OCI-LY7 (cell line): ENCODE measurements around the gene ASH1L. TPM values are rescaled to one million over a fixed set of nuclear protein-coding genes. Genes with fewer than 3 reads are reported as not detected.
"Not testable (repeated sequence)": the region's sequence is repeated elsewhere in the genome, so short reads cannot be mapped to it uniquely, and the experiment has no call there.

Experiments used
- BruUV-seq: library from RNA; stranded (reverse); fragments of 400-500 nt; replicated peaks from 2 replicates; lab custom pipeline; 2021; lab: Mats Ljungman, UMichigan
- CTCF ChIA-PET: fragments of 300-600 bp; sonication (Branson Sonifier 250); formaldehyde crosslinking; loops from one replicate; lab custom pipeline; 2022; ENCODE audit warnings: antibody characterized with exemption; ENCODE audit not compliant: unreplicated experiment; lab: Charles Lee
- POLR2A ChIA-PET: fragments of 300-600 bp; sonication (Branson Sonifier 250); formaldehyde crosslinking; loops from one replicate; lab custom pipeline; 2022; ENCODE audit warnings: antibody characterized with exemption; lab: Charles Lee
- DNase-seq: peaks from one replicate; pipeline ENCODE4 v3.0.0-alpha.2; 2015; ENCODE audit warnings: low spot score
- H2AFZ ChIP-seq: fragments of 200-600 bp; sonication (generic), shearing (Covaris generic); 2 replicates; pipeline ENCODE4 v1.6.1; 2014; ENCODE audit warnings: mild to moderate bottlenecking, antibody characterized with exemption, low read length, moderate library complexity
- H3K27ac ChIP-seq: fragments of 200-600 bp; sonication (generic); 2 replicates; pipeline ENCODE4 v1.5.1; 2014; ENCODE audit warnings: mixed run types, low read depth, mild to moderate bottlenecking, moderate library complexity, low read length, inconsistent platforms; ENCODE audit not compliant: poor library complexity, severe bottlenecking
- H3K36me3 ChIP-seq: fragments of 200-600 bp; sonication (generic); 2 replicates; pipeline ENCODE4 v1.6.1; 2014; ENCODE audit warnings: mild to moderate bottlenecking, antibody characterized with exemption, low read length, moderate library complexity, mixed read lengths; ENCODE audit not compliant: insufficient read depth
- H3K4me1 ChIP-seq: fragments of 200-600 bp; sonication (generic); 2 replicates; pipeline ENCODE4 v1.5.1; 2014; ENCODE audit warnings: mild to moderate bottlenecking, low read length; ENCODE audit not compliant: insufficient read depth, poor library complexity, severe bottlenecking
- H3K4me2 ChIP-seq: fragments of 200-600 bp; sonication (generic); 2 replicates; pipeline ENCODE4 v1.6.1; 2014; ENCODE audit warnings: mild to moderate bottlenecking, low read length
- H3K4me3 ChIP-seq: fragments of 200-600 bp; sonication (generic); 2 replicates; pipeline ENCODE4 v1.5.1; 2014; ENCODE audit warnings: mild to moderate bottlenecking, low read depth, low read length; ENCODE audit not compliant: poor library complexity, severe bottlenecking
- H3K79me2 ChIP-seq: fragments of 200-600 bp; sonication (generic); 2 replicates; pipeline ENCODE4 v1.6.1; 2016; ENCODE audit warnings: low read depth, mild to moderate bottlenecking, low read length, moderate library complexity, mixed read lengths; ENCODE audit not compliant: insufficient read depth
- H3K9me2 ChIP-seq: fragments of 200-600 bp; sonication (generic); 2 replicates; pipeline ENCODE4 v1.6.1; 2016; ENCODE audit warnings: mild to moderate bottlenecking, low read length, mixed read lengths; ENCODE audit not compliant: insufficient read depth
- H3K9me3 ChIP-seq: fragments of 200-600 bp; sonication (generic); 2 replicates; pipeline ENCODE4 v1.6.1; 2014; ENCODE audit warnings: mild to moderate bottlenecking, mixed run types, low read length, mixed read lengths
- H4K20me1 ChIP-seq: fragments of 200-600 bp; sonication (generic); 2 replicates; pipeline ENCODE4 v1.6.1; 2014; ENCODE audit warnings: mild to moderate bottlenecking, antibody characterized with exemption, low read length, moderate library complexity, mixed read lengths; ENCODE audit not compliant: insufficient read depth
- EZH2phosphoT487 ChIP-seq: fragments of 200-600 bp; sonication (generic); IDR thresholded peaks from 2 replicates; pipeline ENCODE4 v1.6.1; 2018; ENCODE audit warnings: low read depth, borderline replicate concordance, mild to moderate bottlenecking, mixed run types, antibody characterized with exemption, low read length, moderate library complexity, mixed read lengths
- intact Hi-C: fragments of 100-400 bp; cut with micrococcal nuclease; formaldehyde crosslinking; loops from one replicate; pipeline ENCODE4 v1.10.0; 2022; ENCODE audit not compliant: unreplicated experiment
- total RNA-seq, 2 experiments: library from RNA; depleted of rRNA in 1 of 2; stranded (reverse); fragments of >200 nt in 1 of 2; shearing (Covaris generic) in 1 of 2; gene quantifications; 2 replicates each; pipeline ENCODE4 v1.2.3, GENCODE V29; 2014 to 2022
- TF ChIP-seq, protein P1 (sequence below): fragments of 200-600 bp; sonication (generic); conservative IDR thresholded peaks from 2 replicates; pipeline ENCODE4 v1.5.1; 2014; ENCODE audit warnings: mild to moderate bottlenecking, antibody characterized with exemption, low read length, moderate library complexity, mixed read lengths

Gene ASH1L
- total RNA-seq, 2 experiments from 2014 or later, result 33.2 to 49.6 TPM

DNA sequence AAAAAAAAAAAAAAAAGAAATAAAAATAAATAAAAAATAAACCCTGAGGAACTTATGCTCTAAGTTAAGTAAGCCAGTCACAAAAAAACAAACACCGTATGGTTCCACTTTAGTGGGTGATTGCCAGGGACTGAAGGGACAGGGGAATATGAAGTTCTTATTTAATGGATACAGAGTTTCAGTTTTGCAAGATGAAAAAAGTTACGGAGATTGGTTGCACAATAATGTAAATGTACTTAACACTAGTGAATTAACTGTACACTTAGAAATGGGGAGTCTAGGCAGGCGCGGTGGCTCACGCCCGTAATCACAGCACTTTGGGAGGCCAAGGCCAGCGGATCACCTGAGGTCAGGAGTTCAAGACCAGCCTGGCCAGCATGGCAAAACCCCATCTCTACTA lies 111.4 kb downstream of the ASH1L start:
- DNase-seq, result no peak
- intact Hi-C loops, result no loop called here

DNA sequence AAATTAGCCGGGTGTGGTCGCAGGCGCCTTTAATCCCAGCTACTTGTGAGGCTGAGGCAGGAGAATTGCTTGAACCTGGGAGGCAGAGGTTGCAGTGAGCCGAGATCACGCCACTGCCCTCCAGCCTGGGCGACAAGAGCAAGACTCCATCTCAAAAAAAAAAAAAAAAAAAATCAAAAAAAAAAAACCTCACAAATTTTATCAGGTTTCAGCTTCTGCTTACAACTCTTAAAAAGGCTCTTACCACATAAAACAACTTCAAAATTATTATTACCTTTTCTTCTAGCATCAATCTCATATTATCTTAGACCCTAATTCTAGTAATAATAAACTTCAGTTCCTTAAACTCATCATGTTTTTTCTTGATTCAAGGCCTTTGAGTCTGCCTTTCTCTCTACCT lies 120.2 kb downstream of the ASH1L start:
- H4K20me1 ChIP-seq, CTCF ChIA-PET, H3K79me2 ChIP-seq, H3K27ac ChIP-seq, H3K4me1 ChIP-seq, H3K4me2 ChIP-seq, H3K9me3 ChIP-seq, intact Hi-C loops, H3K9me2 ChIP-seq, H3K4me3 ChIP-seq, H2AFZ ChIP-seq, POLR2A ChIA-PET, DNase-seq, BruUV-seq: not testable (repeated sequence)
- peaks cover 23% of the 10 kb centered on the region for H3K36me3 ChIP-seq

More for the DNA sequence above, 111.4 kb downstream of the ASH1L start:
- CTCF ChIA-PET, result no interaction called here
- Histone ChIP-seq H3K4me1 (no peaks in the 10 kb centered on the region), H3K9me2 (no peaks in the 10 kb centered on the region), H3K9me3 (no peaks in the 10 kb centered on the region), H3K4me2 (no peak overlapping the region), H4K20me1 (no peaks in the 10 kb centered on the region), H3K4me3 (no peak overlapping the region), H2AFZ (no peak overlapping the region), H3K27ac (no peak overlapping the region), H3K79me2 (no peaks in the 10 kb centered on the region), H3K36me3 (peaks cover 49% of the 10 kb centered on the region)
- POLR2A ChIA-PET, result interaction anchor here (0.7 kb wide), 2 partner anchors 30 to 62 kb away, joined by 3 to 4 read pairs; no protein-coding TSS in a partner anchor
- BruUV-seq, result no TSS peak
- TF ChIP-seq, protein P1, sequence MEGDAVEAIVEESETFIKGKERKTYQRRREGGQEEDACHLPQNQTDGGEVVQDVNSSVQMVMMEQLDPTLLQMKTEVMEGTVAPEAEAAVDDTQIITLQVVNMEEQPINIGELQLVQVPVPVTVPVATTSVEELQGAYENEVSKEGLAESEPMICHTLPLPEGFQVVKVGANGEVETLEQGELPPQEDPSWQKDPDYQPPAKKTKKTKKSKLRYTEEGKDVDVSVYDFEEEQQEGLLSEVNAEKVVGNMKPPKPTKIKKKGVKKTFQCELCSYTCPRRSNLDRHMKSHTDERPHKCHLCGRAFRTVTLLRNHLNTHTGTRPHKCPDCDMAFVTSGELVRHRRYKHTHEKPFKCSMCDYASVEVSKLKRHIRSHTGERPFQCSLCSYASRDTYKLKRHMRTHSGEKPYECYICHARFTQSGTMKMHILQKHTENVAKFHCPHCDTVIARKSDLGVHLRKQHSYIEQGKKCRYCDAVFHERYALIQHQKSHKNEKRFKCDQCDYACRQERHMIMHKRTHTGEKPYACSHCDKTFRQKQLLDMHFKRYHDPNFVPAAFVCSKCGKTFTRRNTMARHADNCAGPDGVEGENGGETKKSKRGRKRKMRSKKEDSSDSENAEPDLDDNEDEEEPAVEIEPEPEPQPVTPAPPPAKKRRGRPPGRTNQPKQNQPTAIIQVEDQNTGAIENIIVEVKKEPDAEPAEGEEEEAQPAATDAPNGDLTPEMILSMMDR, result no peak
- TF ChIP-seq EZH2phosphoT487, result no peak

DNA sequence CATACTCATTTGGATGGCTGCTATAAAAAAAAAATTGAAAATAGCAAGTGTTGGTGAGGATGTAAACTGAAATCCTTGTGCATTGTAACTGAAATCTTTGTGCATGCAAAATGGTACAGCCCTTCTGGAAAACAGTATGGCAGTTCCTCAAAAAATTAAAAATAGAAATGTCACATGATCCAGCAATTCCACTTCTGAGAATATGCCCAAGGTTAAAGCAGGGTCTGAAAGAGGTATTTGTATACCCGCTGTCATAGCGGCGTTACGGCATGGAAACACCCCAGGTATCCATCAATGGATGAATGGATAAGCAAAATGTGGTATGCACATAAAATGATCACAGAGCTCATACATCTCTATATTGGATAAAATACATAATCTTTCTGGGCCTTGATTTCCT lies 125.2 kb downstream of the ASH1L start:
- Histone ChIP-seq H3K9me2 (no peaks in the 10 kb centered on the region), H3K9me3 (no peaks in the 10 kb centered on the region), H2AFZ (no peak overlapping the region), H3K36me3 (peaks cover 43% of the 10 kb centered on the region), H3K4me1 (no peaks in the 10 kb centered on the region), H3K4me2 (no peak overlapping the region), H3K79me2 (no peaks in the 10 kb centered on the region; the same call in 1 of the 2 replicates), H3K27ac (no peak overlapping the region), H4K20me1 (no peaks in the 10 kb centered on the region), H3K4me3 (no peak overlapping the region)
- ChIA-PET POLR2A (no interaction called here), CTCF (no interaction called here)
- DNase-seq, result no peak
- TF ChIP-seq, protein P1, result no peak
- TF ChIP-seq EZH2phosphoT487, result no peak
- intact Hi-C loops, result no loop called here
- BruUV-seq, result no TSS peak

DNA sequence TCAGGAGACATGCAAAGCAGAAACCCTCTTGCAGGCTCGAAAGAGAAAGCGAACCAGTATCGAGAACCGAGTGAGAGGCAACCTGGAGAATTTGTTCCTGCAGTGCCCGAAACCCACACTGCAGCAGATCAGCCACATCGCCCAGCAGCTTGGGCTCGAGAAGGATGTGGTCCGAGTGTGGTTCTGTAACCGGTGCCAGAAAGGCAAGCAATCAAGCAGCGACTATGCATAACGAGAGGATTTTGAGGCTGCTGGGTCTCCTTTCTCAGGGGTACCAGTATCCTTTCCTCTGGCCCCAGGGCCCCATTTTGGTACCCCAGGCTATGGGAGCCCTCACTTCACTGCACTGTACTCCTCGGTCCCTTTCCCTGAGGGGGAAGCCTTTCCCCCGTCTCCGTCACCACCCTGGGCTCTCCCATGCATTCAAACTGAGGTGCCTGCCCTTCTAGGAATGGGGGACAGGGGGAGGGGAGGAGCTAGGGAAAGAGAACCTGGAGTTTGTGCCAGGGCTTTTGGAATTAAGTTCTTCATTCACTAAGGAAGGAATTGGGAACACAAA lies 128.7 kb downstream of the ASH1L start:
- H4K20me1 ChIP-seq, intact Hi-C loops, H2AFZ ChIP-seq, BruUV-seq, H3K9me2 ChIP-seq, H3K9me3 ChIP-seq, H3K79me2 ChIP-seq, H3K4me1 ChIP-seq, H3K4me3 ChIP-seq, CTCF ChIA-PET, DNase-seq, H3K27ac ChIP-seq, H3K4me2 ChIP-seq: not testable (repeated sequence)
- peaks cover 64% of the 10 kb centered on the region for H3K36me3 ChIP-seq
- POLR2A ChIA-PET, result interaction anchor here (0.7 kb wide), 1 partner anchor 11 kb away, joined by 5 read pairs; no protein-coding TSS in a partner anchor

DNA sequence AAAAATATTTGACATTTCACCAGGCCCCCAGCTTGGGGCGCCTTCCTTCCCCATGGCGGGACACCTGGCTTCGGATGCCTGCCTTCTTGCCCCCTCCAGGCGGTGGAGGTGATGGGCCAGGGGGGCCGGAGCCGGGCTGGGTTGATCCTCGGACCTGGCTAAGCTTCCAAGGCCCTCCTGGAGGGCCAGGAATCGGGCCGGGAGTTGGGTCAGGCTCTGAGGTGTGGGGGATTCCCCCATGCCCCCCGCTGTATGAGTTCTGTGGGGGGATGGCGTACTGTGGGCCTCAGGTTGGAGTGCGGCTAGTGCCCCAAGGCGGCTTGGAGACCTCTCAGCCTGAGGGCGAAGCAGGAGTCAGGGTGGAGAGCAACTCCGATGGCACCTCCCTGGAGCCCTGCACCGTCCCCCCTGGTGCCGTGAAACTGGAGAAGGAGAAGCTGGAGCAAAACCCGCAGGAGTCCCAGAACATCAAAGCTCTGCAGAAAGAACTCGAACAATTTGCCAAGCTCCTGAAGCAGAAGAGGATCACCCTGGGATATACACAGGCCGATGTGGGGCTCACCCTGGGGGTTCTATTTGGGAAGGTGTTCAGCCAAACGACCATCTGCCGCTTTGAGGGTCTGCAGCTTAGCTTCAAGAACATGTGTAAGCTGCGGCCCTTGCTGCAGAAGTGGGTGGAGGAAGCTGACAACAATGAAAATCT lies 129.3 kb downstream of the ASH1L start:
- H3K9me3 ChIP-seq, CTCF ChIA-PET, H3K4me2 ChIP-seq, intact Hi-C loops, H3K79me2 ChIP-seq, H3K9me2 ChIP-seq, H3K27ac ChIP-seq, BruUV-seq, H4K20me1 ChIP-seq, H3K4me1 ChIP-seq, H2AFZ ChIP-seq, DNase-seq, H3K4me3 ChIP-seq: not testable (repeated sequence)
- H3K36me3 ChIP-seq, result peaks cover 64% of the 10 kb centered on the region
- POLR2A ChIA-PET, result interaction anchor here (0.7 kb wide), 1 partner anchor 214 kb away, joined by 3 read pairs; no protein-coding TSS in a partner anchor
